HEK293 (cell line): ENCODE results near the gene NUMBL.

Source experiments
- CTCF ChIA-PET: fragments of 350-600 bp; formaldehyde crosslinking; extraction: SDS; loops from one replicate; lab custom pipeline; 2021; ENCODE audit warnings: antibody characterized with exemption; lab: Yijun Ruan, JAX
- POLR2A ChIA-PET: fragments of 300-600 bp; formaldehyde crosslinking; extraction: SDS; loops from one replicate; lab custom pipeline; 2020; ENCODE audit warnings: antibody characterized with exemption, inconsistent platforms; lab: Yijun Ruan, JAX
- H3K27ac ChIP-seq: fragments of 200-500 bp; sonication (Bioruptor generic); 2 replicates; pipeline ENCODE4 v1.5.1; 2014; ENCODE audit warnings: low read depth, low read length, control low read depth, inconsistent platforms; ENCODE audit errors: extremely low read depth
- H3K36me3 ChIP-seq, 2 experiments: fragments of 200-500 bp in 1 of 2; sonication (Bioruptor generic) in 1 of 2; 1 replicate in 1 of 2; 2 replicates in 1 of 2; pipeline ENCODE4 v1.5.1; 2014 to 2017; ENCODE audit warnings: inconsistent platforms in 2 of 2, low read length in 2 of 2; ENCODE audit not compliant: control insufficient read depth in 2 of 2, insufficient read depth in 1 of 2
- H3K4me1 ChIP-seq: fragments of 200-500 bp; sonication (Bioruptor generic); 2 replicates; pipeline ENCODE4 v1.5.1; 2014; ENCODE audit warnings: mild to moderate bottlenecking, low read length, inconsistent platforms; ENCODE audit not compliant: control insufficient read depth, insufficient read depth
- H3K4me3 ChIP-seq: 2 replicates; pipeline ENCODE4 v1.5.1; 2011; ENCODE audit warnings: low read depth, mild to moderate bottlenecking, control low read depth, low read length, moderate library complexity
- H3K9me3 ChIP-seq: fragments of 200-500 bp; sonication (Bioruptor generic); 2 replicates; pipeline ENCODE4 v1.5.1; 2014; ENCODE audit warnings: low read depth, low read length, inconsistent platforms; ENCODE audit not compliant: control insufficient read depth, insufficient read depth
- BCL11B ChIP-seq: fragments of 450-650 bp; formaldehyde crosslinking; IDR thresholded peaks from 2 replicates; pipeline ENCODE4 v1.5.1; 2016; ENCODE audit warnings: low read depth, missing biosample characterization, missing genetic modification characterization
- IKZF3 ChIP-seq: fragments of 450-650 bp; IDR thresholded peaks from 2 replicates; pipeline ENCODE4 v1.5.0; 2018; ENCODE audit warnings: missing biosample characterization, mild to moderate bottlenecking, missing genetic modification characterization, moderate library complexity
- KLF16 ChIP-seq: fragments of 450-650 bp; formaldehyde crosslinking; IDR thresholded peaks from 2 replicates; pipeline ENCODE4 v1.5.1; 2017; ENCODE audit warnings: missing biosample characterization, missing genetic modification characterization
- SETDB1 ChIP-seq: IDR thresholded peaks from one replicate; pipeline ENCODE4 v1.6.1; 2017; ENCODE audit warnings: mild to moderate bottlenecking, low read length, moderate library complexity, mixed read lengths; ENCODE audit not compliant: insufficient read length
- ZFHX2 ChIP-seq: fragments of 450-650 bp; formaldehyde crosslinking; conservative IDR thresholded peaks from 2 replicates; pipeline ENCODE4 v1.5.1; 2016; ENCODE audit warnings: missing biosample characterization, missing genetic modification characterization
- ZNF2 ChIP-seq: fragments of 450-650 bp; formaldehyde crosslinking; IDR thresholded peaks from 2 replicates; pipeline ENCODE4 v1.5.1; 2016; ENCODE audit warnings: missing biosample characterization, missing genetic modification characterization
- ZNF202 ChIP-seq: fragments of 450-650 bp; formaldehyde crosslinking; IDR thresholded peaks from 2 replicates; pipeline ENCODE4 v1.5.1; 2016; ENCODE audit warnings: missing biosample characterization, missing genetic modification characterization, borderline replicate concordance
- ZNF221 ChIP-seq: fragments of 450-650 bp; formaldehyde crosslinking; IDR thresholded peaks from 2 replicates; pipeline ENCODE4 v1.5.1; 2017; ENCODE audit warnings: missing biosample characterization, missing genetic modification characterization, borderline replicate concordance
- ZNF24 ChIP-seq: fragments of 450-650 bp; formaldehyde crosslinking; IDR thresholded peaks from 2 replicates; pipeline ENCODE4 v1.5.1; 2016; ENCODE audit warnings: missing biosample characterization, missing genetic modification characterization
- ZNF292 ChIP-seq: fragments of 450-650 bp; formaldehyde crosslinking; IDR thresholded peaks from 2 replicates; pipeline ENCODE4 v1.5.1; 2016; ENCODE audit warnings: low read depth, missing biosample characterization, missing genetic modification characterization, borderline replicate concordance
- ZNF624 ChIP-seq: fragments of 450-650 bp; formaldehyde crosslinking; IDR thresholded peaks from 2 replicates; pipeline ENCODE4 v1.5.1; 2017; ENCODE audit warnings: missing biosample characterization, missing genetic modification characterization
- ZNF677 ChIP-seq: fragments of 450-650 bp; IDR thresholded peaks from 2 replicates; pipeline ENCODE4 v1.5.0; 2018; ENCODE audit warnings: missing biosample characterization, mild to moderate bottlenecking, missing genetic modification characterization, moderate library complexity
- ZNF701 ChIP-seq: fragments of 450-650 bp; formaldehyde crosslinking; IDR thresholded peaks from 2 replicates; pipeline ENCODE4 v1.5.1; 2016; ENCODE audit warnings: missing biosample characterization, missing genetic modification characterization
- ZNF707 ChIP-seq: fragments of 450-650 bp; formaldehyde crosslinking; IDR thresholded peaks from 2 replicates; pipeline ENCODE4 v1.5.1; 2016; ENCODE audit warnings: missing biosample characterization, missing genetic modification characterization
- ZSCAN30 ChIP-seq: fragments of 450-650 bp; IDR thresholded peaks from 2 replicates; pipeline ENCODE4 v1.5.1; 2018; ENCODE audit warnings: missing biosample characterization, mild to moderate bottlenecking, missing genetic modification characterization, moderate library complexity
- TF ChIP-seq, protein P1 (sequence below): fragments of 450-650 bp; formaldehyde crosslinking; IDR thresholded peaks from 2 replicates; pipeline ENCODE4 v1.5.1; 2016; ENCODE audit warnings: missing biosample characterization, missing genetic modification characterization
- TF ChIP-seq, protein P2 (sequence below): fragments of 450-650 bp; formaldehyde crosslinking; IDR thresholded peaks from 2 replicates; pipeline ENCODE4 v1.5.1; 2016; ENCODE audit warnings: missing biosample characterization, missing genetic modification characterization, borderline replicate concordance
- TF ChIP-seq, protein P3 (sequence below): fragments of 450-650 bp; formaldehyde crosslinking; IDR thresholded peaks from 2 replicates; pipeline ENCODE4 v1.5.1; 2016; ENCODE audit warnings: missing biosample characterization, missing genetic modification characterization
- TF ChIP-seq, protein P4 (sequence below): fragments of 450-650 bp; formaldehyde crosslinking; IDR thresholded peaks from 2 replicates; pipeline ENCODE4 v1.5.1; 2016; ENCODE audit warnings: missing biosample characterization, missing genetic modification characterization, borderline replicate concordance
- TF ChIP-seq, protein P5 (sequence below): fragments of 450-650 bp; formaldehyde crosslinking; IDR thresholded peaks from 2 replicates; pipeline ENCODE4 v1.5.1; 2016; ENCODE audit warnings: missing biosample characterization, missing genetic modification characterization
- TF ChIP-seq, protein P6 (sequence below): IDR thresholded peaks from 2 replicates; pipeline ENCODE4 v1.6.1; 2011; ENCODE audit warnings: mild to moderate bottlenecking, low read depth, low read length, borderline replicate concordance
- TF ChIP-seq, protein P7 (sequence below): fragments of 450-650 bp; formaldehyde crosslinking; IDR thresholded peaks from 2 replicates; pipeline ENCODE4 v1.5.1; 2016; ENCODE audit warnings: missing biosample characterization, missing genetic modification characterization

NUMBL gene

DNA sequence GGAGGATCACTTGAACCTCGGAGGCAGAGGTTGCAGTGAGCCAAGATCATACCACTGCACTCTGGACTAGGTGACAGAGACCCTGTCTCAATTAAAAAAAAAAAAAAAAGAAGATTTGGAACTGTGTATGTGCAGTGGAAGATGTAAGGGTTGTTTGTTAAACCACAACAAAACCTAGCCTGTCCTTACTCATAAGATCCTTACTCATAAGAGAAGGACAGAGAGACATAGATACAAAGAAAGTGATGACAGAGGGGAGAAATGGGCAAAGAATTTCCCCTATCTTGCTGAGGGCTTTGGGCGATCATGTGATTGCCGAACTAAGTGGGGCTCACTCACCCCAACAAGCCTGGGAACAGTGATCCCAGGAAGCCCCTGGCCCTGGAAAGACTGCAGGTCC, 34.4 kb upstream of the NUMBL start (continued):
- TF ChIP-seq ZNF24 (tag by site-specific recombination), result no peak
- TF ChIP-seq, protein P1, sequence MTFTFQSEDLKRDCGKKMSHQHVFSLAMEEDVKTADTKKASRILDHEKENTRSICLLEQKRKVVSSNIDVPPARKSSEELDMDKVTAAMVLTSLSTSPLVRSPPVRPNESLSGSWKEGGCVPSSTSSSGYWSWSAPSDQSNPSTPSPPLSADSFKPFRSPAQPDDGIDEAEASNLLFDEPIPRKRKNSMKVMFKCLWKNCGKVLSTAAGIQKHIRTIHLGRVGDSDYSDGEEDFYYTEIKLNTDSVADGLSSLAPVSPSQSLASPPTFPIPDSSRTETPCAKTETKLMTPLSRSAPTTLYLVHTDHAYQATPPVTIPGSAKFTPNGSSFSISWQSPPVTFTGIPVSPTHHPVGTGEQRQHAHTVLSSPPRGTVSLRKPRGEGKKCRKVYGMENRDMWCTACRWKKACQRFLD, result no peak
- no peak for TF ChIP-seq SETDB1
- TF ChIP-seq BCL11B (tag by site-specific recombination), result no peak
- no peak for TF ChIP-seq IKZF3 (tag by site-specific recombination)

DNA sequence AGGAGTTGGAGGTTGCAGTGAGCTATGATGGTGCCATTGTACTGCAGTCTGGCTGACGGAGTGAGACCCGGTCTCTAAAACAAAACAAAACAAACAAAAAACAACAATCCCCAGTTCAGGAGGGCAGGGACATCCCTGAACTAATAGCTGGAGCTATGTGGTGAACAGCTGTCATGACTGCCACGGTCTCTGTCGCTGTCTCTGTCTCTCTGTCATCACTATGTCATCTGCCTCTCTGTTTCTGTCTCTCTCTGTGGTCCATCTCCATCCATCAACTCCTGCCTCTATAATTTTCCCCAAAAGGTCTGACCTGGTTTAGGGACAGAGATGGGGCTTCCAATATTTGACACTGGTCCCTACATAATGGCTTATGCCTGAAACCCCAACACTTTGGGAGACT, 33.9 kb upstream of the NUMBL start:
- CTCF ChIA-PET, result interaction anchor here (0.6 kb wide), 2 partner anchors 193 to 251 kb away, joined by 5 to 7 read pairs; no protein-coding TSS in a partner anchor
- H3K27ac ChIP-seq, result 0 out of 2 replicates have a peak overlapping the region, but pooled peaks have one; percentile 16
- H3K36me3 ChIP-seq, result peaks cover 63 to 95% of the 10 kb centered on the region in 2 experiments
- H3K9me3 ChIP-seq, result no peaks in the 10 kb centered on the region; the same call in 1 of the 2 replicates
- no peak overlapping the region for H3K4me3 ChIP-seq
- POLR2A ChIA-PET, result interaction anchor here (0.7 to 1.8 kb wide), 3 partner anchors 26 to 328 kb away, joined by 3 to 4 read pairs (median 4); partner anchors contain the start of genes ACTMAP and RAB4B
- H3K4me1 ChIP-seq, result peaks cover 5% of the 10 kb centered on the region
- no peak for TF ChIP-seq ZNF707 (tag by site-specific recombination)
- TF ChIP-seq, protein P2, sequence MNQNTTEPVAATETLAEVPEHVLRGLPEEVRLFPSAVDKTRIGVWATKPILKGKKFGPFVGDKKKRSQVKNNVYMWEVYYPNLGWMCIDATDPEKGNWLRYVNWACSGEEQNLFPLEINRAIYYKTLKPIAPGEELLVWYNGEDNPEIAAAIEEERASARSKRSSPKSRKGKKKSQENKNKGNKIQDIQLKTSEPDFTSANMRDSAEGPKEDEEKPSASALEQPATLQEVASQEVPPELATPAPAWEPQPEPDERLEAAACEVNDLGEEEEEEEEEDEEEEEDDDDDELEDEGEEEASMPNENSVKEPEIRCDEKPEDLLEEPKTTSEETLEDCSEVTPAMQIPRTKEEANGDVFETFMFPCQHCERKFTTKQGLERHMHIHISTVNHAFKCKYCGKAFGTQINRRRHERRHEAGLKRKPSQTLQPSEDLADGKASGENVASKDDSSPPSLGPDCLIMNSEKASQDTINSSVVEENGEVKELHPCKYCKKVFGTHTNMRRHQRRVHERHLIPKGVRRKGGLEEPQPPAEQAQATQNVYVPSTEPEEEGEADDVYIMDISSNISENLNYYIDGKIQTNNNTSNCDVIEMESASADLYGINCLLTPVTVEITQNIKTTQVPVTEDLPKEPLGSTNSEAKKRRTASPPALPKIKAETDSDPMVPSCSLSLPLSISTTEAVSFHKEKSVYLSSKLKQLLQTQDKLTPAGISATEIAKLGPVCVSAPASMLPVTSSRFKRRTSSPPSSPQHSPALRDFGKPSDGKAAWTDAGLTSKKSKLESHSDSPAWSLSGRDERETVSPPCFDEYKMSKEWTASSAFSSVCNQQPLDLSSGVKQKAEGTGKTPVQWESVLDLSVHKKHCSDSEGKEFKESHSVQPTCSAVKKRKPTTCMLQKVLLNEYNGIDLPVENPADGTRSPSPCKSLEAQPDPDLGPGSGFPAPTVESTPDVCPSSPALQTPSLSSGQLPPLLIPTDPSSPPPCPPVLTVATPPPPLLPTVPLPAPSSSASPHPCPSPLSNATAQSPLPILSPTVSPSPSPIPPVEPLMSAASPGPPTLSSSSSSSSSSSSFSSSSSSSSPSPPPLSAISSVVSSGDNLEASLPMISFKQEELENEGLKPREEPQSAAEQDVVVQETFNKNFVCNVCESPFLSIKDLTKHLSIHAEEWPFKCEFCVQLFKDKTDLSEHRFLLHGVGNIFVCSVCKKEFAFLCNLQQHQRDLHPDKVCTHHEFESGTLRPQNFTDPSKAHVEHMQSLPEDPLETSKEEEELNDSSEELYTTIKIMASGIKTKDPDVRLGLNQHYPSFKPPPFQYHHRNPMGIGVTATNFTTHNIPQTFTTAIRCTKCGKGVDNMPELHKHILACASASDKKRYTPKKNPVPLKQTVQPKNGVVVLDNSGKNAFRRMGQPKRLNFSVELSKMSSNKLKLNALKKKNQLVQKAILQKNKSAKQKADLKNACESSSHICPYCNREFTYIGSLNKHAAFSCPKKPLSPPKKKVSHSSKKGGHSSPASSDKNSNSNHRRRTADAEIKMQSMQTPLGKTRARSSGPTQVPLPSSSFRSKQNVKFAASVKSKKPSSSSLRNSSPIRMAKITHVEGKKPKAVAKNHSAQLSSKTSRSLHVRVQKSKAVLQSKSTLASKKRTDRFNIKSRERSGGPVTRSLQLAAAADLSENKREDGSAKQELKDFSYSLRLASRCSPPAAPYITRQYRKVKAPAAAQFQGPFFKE (tag by site-specific recombination), result no peak
- no peak for TF ChIP-seq ZNF202 (tag by site-specific recombination)
- TF ChIP-seq ZFHX2 (tag by site-specific recombination), result no peak
- TF ChIP-seq, protein P3, sequence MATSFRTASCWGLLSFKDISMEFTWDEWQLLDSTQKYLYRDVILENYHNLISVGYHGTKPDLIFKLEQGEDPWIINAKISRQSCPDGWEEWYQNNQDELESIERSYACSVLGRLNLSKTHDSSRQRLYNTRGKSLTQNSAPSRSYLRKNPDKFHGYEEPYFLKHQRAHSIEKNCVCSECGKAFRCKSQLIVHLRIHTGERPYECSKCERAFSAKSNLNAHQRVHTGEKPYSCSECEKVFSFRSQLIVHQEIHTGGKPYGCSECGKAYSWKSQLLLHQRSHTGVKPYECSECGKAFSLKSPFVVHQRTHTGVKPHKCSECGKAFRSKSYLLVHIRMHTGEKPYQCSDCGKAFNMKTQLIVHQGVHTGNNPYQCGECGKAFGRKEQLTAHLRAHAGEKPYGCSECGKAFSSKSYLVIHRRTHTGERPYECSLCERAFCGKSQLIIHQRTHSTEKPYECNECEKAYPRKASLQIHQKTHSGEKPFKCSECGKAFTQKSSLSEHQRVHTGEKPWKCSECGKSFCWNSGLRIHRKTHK, result no peak
- no peak for TF ChIP-seq KLF16
- TF ChIP-seq ZNF2 (tag by site-specific recombination), result no peak
- TF ChIP-seq ZSCAN30, result no peak
- TF ChIP-seq ZNF701 (tag by site-specific recombination), result no peak
- no peak for TF ChIP-seq ZNF221 (tag by site-specific recombination)
- no peak for TF ChIP-seq ZNF292 (tag by site-specific recombination)
- no peak for TF ChIP-seq ZNF677 (tag by site-specific recombination)
- TF ChIP-seq, protein P4, sequence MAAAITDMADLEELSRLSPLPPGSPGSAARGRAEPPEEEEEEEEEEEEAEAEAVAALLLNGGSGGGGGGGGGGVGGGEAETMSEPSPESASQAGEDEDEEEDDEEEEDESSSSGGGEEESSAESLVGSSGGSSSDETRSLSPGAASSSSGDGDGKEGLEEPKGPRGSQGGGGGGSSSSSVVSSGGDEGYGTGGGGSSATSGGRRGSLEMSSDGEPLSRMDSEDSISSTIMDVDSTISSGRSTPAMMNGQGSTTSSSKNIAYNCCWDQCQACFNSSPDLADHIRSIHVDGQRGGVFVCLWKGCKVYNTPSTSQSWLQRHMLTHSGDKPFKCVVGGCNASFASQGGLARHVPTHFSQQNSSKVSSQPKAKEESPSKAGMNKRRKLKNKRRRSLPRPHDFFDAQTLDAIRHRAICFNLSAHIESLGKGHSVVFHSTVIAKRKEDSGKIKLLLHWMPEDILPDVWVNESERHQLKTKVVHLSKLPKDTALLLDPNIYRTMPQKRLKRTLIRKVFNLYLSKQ (tag by site-specific recombination), result no peak
- TF ChIP-seq, protein P5, sequence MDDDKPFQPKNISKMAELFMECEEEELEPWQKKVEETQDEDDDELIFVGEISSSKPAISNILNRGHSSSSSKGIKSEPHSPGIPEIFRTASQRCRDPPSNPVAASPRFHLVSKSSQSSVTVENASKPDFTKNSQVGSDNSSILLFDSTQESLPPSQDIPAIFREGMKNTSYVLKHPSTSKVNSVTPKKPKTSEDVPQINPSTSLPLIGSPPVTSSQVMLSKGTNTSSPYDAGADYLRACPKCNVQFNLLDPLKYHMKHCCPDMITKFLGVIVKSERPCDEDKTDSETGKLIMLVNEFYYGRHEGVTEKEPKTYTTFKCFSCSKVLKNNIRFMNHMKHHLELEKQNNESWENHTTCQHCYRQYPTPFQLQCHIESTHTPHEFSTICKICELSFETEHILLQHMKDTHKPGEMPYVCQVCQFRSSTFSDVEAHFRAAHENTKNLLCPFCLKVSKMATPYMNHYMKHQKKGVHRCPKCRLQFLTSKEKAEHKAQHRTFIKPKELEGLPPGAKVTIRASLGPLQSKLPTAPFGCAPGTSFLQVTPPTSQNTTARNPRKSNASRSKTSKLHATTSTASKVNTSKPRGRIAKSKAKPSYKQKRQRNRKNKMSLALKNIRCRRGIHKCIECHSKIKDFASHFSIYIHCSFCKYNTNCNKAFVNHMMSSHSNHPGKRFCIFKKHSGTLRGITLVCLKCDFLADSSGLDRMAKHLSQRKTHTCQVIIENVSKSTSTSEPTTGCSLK, result no peak
- TF ChIP-seq, protein P6, sequence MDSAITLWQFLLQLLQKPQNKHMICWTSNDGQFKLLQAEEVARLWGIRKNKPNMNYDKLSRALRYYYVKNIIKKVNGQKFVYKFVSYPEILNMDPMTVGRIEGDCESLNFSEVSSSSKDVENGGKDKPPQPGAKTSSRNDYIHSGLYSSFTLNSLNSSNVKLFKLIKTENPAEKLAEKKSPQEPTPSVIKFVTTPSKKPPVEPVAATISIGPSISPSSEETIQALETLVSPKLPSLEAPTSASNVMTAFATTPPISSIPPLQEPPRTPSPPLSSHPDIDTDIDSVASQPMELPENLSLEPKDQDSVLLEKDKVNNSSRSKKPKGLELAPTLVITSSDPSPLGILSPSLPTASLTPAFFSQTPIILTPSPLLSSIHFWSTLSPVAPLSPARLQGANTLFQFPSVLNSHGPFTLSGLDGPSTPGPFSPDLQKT, result no peak
- TF ChIP-seq, protein P7, sequence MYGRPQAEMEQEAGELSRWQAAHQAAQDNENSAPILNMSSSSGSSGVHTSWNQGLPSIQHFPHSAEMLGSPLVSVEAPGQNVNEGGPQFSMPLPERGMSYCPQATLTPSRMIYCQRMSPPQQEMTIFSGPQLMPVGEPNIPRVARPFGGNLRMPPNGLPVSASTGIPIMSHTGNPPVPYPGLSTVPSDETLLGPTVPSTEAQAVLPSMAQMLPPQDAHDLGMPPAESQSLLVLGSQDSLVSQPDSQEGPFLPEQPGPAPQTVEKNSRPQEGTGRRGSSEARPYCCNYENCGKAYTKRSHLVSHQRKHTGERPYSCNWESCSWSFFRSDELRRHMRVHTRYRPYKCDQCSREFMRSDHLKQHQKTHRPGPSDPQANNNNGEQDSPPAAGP (tag by site-specific recombination), result no peak
- no peak for TF ChIP-seq ZNF624 (tag by site-specific recombination)
